HepG2 (cell line): ENCODE data around the gene PDIA6. TPM values are rescaled to one million over a fixed set of nuclear protein-coding genes. Genes with fewer than 3 reads are reported as not detected.
"Not testable (repeated sequence)": the region's sequence is repeated elsewhere in the genome, so short reads cannot be mapped to it uniquely, and the experiment has no call there.

Experiments used
- ATAC-seq: fragments of 200-7000 bp; cut with Tn5 transposase; 3 replicates; pipeline ENCODE4 v1.9.1; 2020; ENCODE audit warnings: mild to moderate bottlenecking, moderate library complexity
- BruUV-seq: library from RNA; stranded (reverse); fragments of 400-500 nt; replicated peaks from 2 replicates; lab custom pipeline; 2021; lab: Mats Ljungman, UMichigan
- CTCF ChIA-PET: fragments of 300-600 bp; formaldehyde crosslinking; extraction: SDS; loops from one replicate; lab custom pipeline; 2021; ENCODE audit warnings: low total read pairs, inconsistent platforms, low intra/inter-chr PET ratio; lab: Yijun Ruan, JAX
- POLR2A ChIA-PET: fragments of 350-600 bp; sonication (Branson Sonifier 250); formaldehyde crosslinking; loops from one replicate; lab custom pipeline; 2020; ENCODE audit warnings: antibody characterized with exemption, inconsistent platforms; lab: Yijun Ruan, JAX
- DNase-seq: peaks from one replicate; pipeline ENCODE4 v3.0.0-alpha.2; 2015; ENCODE audit warnings: low spot score
- FAIRE-seq: peaks from 3 replicates; lab custom pipeline; 2011; peaks lifted over from hg19 to GRCh38; lab: Jason Lieb, UNC
- H2AFZ ChIP-seq: one replicate; pipeline ENCODE4 v1.6.1; 2011; ENCODE audit warnings: low read length, inconsistent platforms
- H3K27ac ChIP-seq: fragments of 300-600 bp; 3 replicates; pipeline ENCODE4 v1.8.0; 2011; ENCODE audit warnings: mixed run types, mild to moderate bottlenecking, mixed read lengths, low read length, inconsistent platforms; ENCODE audit not compliant: insufficient read depth; ENCODE audit errors: extremely low read length
- H3K27me3 ChIP-seq, 2 experiments: fragments of 200-600 bp in 1 of 2; 2 replicates in 1 of 2; 3 replicates in 1 of 2; pipeline versions ENCODE4 v1.6.0 to v1.8.0; 2011; ENCODE audit warnings: low read length in 2 of 2, mild to moderate bottlenecking in 2 of 2, moderate library complexity in 2 of 2, inconsistent platforms in 1 of 2; ENCODE audit not compliant: insufficient read depth in 2 of 2, control insufficient read depth in 1 of 2
- H3K36me3 ChIP-seq, 2 experiments: fragments of 200-600 bp in 1 of 2; replicated peaks in 1 of 2; 2 replicates in 1 of 2; 3 replicates in 1 of 2; pipeline versions ENCODE4 v1.5.1 to v1.8.0; 2011; ENCODE audit warnings: low read length in 2 of 2, inconsistent platforms in 1 of 2; ENCODE audit not compliant: insufficient read depth in 2 of 2, control insufficient read depth in 1 of 2
- H3K4me1 ChIP-seq: 2 replicates; pipeline ENCODE4 v1.5.1; 2012; ENCODE audit warnings: low read length, inconsistent platforms; ENCODE audit not compliant: insufficient read depth
- H3K4me2 ChIP-seq: 2 replicates; pipeline ENCODE4 v1.6.0; 2011; ENCODE audit warnings: low read depth, low read length, inconsistent platforms
- H3K4me3 ChIP-seq, 3 experiments: fragments of 200-600 bp in 1 of 3; sonication (generic), shearing (Covaris generic) in 1 of 3; replicated peaks in 1 of 3; 2 replicates each; pipeline ENCODE4 v1.5.1; 2011 to 2016; ENCODE audit warnings: low read length in 3 of 3, inconsistent platforms in 2 of 3, low read depth in 2 of 3, mild to moderate bottlenecking in 2 of 3, control low read depth in 1 of 3, mixed read lengths in 1 of 3; ENCODE audit not compliant: insufficient read depth in 1 of 3
- H3K79me2 ChIP-seq: one replicate; pipeline ENCODE4 v1.6.1; 2011; ENCODE audit warnings: low read length, inconsistent platforms; ENCODE audit not compliant: insufficient read depth
- H3K9ac ChIP-seq: 2 replicates; pipeline ENCODE4 v1.6.0; 2011; ENCODE audit warnings: mild to moderate bottlenecking, low read depth, low read length, inconsistent platforms; ENCODE audit not compliant: insufficient read depth
- H3K9me3 ChIP-seq: 2 replicates; pipeline ENCODE4 v1.5.1; 2012; ENCODE audit warnings: mild to moderate bottlenecking, low read length
- H4K20me1 ChIP-seq: 2 replicates; pipeline ENCODE4 v1.6.0; 2011; ENCODE audit warnings: inconsistent platforms, mild to moderate bottlenecking, low read length, moderate library complexity; ENCODE audit not compliant: insufficient read depth
- AGO2 ChIP-seq: fragments of 200-400 bp; formaldehyde crosslinking; optimal IDR thresholded peaks from 2 replicates; pipeline ENCODE3; 2017; ENCODE audit warnings: mild to moderate bottlenecking, low read depth, low read length, moderate library complexity
- CC2D1A ChIP-seq: sonication (generic); formaldehyde crosslinking; IDR thresholded peaks from 2 replicates; pipeline ENCODE4 v1.8.1; 2023; ENCODE audit warnings: mild to moderate bottlenecking, missing genetic modification reagents
- ZNF121 ChIP-seq: sonication (generic); formaldehyde crosslinking; IDR thresholded peaks from 2 replicates; pipeline ENCODE4 v1.5.0; 2020; ENCODE audit warnings: mild to moderate bottlenecking, missing genetic modification reagents
- ZNF567 ChIP-seq: sonication (generic); formaldehyde crosslinking; IDR thresholded peaks from 2 replicates; pipeline ENCODE4 v1.8.1; 2023; ENCODE audit warnings: mild to moderate bottlenecking, missing genetic modification reagents, borderline replicate concordance
- ZNF687 ChIP-seq: sonication (generic); formaldehyde crosslinking; IDR thresholded peaks from 2 replicates; pipeline ENCODE4 v1.5.1; 2020; ENCODE audit warnings: mild to moderate bottlenecking, missing genetic modification reagents, moderate library complexity
- WGBS: methylation state at CpG from one replicate; pipeline ENCODE4 v1.1.6; 2017; ENCODE audit warnings: low lambda C conversion rate; 5-methylcytosine and 5-hydroxymethylcytosine counted together
- in situ Hi-C: cut with HindIII; loops from 2 replicates; pipeline ENCODE4 v1.10.0; 2017; ENCODE audit warnings: low pct_unique_long_range_greater_than_20kb; ENCODE audit not compliant: extremely low pct_ligation_motif_present
- intact Hi-C: fragments of 100-400 bp; cut with micrococcal nuclease; formaldehyde crosslinking; loops from one replicate; pipeline ENCODE4 v1.10.0; 2022; ENCODE audit not compliant: unreplicated experiment
- polyA plus RNA-seq, 8 experiments: library from polyadenylated mRNA; depleted of rRNA in 3 of 8; stranded (reverse) in 7 of 8; unstranded in 1 of 8; fragments of >200 nt; fragmentation: Illumina TruSeq in 4 of 8; extraction: Trizol in 4 of 8; gene quantifications; 2 replicates each; pipeline versions ENCODE4 v1.2.1 to v1.2.3, GENCODE V29; 2011 to 2016; ENCODE audit warnings: low read depth in 4 of 8, missing spikeins in 1 of 8, mixed read lengths in 1 of 8; ENCODE audit not compliant: insufficient read depth in 1 of 8
- total RNA-seq, 5 experiments: library from RNA; depleted of rRNA; stranded (reverse); fragments of >200 nt; fragmentation: Illumina TruSeq; extraction: Trizol; gene quantifications; 2 replicates each; pipeline ENCODE4 v1.2.3, GENCODE V29; 2016; ENCODE audit warnings: low read depth in 1 of 5

Gene PDIA6
- total and polyA plus RNA-seq, 2 of the 13 experiments (the other 11 are each of a cell fraction or from before 2014, with no cell fraction given) = 586 to 642 TPM

DNA sequence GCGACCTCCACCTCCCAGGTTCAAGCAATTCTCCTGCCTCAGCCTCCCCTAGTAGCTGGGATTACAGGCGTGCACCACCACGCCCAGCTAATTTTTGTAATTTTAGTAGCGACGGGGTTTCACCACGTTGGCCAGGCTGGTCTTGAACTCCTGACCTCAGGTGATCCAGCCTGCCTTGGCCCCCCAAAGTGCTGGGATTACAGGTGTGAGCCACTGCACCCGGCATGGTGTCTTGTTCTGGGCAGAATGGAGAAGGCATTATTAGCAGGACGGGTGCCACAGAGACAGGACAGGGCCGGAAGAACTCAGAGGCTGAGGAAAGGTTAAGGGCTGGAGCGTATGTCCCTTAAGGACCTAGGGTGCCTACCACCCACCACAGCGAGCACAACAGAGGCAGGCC lies 31.8 kb downstream of the PDIA6 start:
- Histone ChIP-seq H3K36me3 (peaks cover 30 to 66% of the 10 kb centered on the region in 2 experiments), H3K4me1 (peaks cover 20% of the 10 kb centered on the region), H4K20me1 (peaks cover 11% of the 10 kb centered on the region)
- H3K4me2 ChIP-seq, FAIRE-seq, CTCF ChIA-PET, DNase-seq, intact Hi-C loops, POLR2A ChIA-PET, H3K9me3 ChIP-seq, ATAC-seq, in situ Hi-C loops, H3K4me3 ChIP-seq, H3K9ac ChIP-seq, H3K27ac ChIP-seq, H2AFZ ChIP-seq, H3K27me3 ChIP-seq, H3K79me2 ChIP-seq, BruUV-seq: not testable (repeated sequence)
- 100% methylated on average over 11 of the region's 11 CpGs for WGBS
- 0 out of 2 replicates have a peak, but pooled peaks have one; percentile 2 for TF ChIP-seq ZNF687 (CRISPR knock-in tag)

- H3K27me3 ChIP-seq = no peaks in the 10 kb centered on the region
- POLR2A ChIA-PET = no interaction called here
- no peak overlapping the region for H3K27ac ChIP-seq
- no peak overlapping the region for H3K4me3 ChIP-seq
- peaks cover 11% of the 10 kb centered on the region for H4K20me1 ChIP-seq
- peaks cover 20% of the 10 kb centered on the region for H3K4me1 ChIP-seq
- peaks cover 27 to 63% of the 10 kb centered on the region in 2 experiments for H3K36me3 ChIP-seq
- H3K9me3 ChIP-seq = no peaks in the 10 kb centered on the region
- TF ChIP-seq ZNF567 (CRISPR knock-in tag) = no peak
- peak; percentile 17 for TF ChIP-seq AGO2
- TF ChIP-seq CC2D1A (CRISPR knock-in tag) = no peak
- TF ChIP-seq ZNF121 = no peak
- ATAC-seq = no peak
- peaks cover 2% of the 10 kb centered on the region for H3K79me2 ChIP-seq
- no TSS peak for BruUV-seq
- no peak overlapping the region for H3K4me2 ChIP-seq
- in situ Hi-C loops = no loop called here
- 99% methylated on average over 11 of the region's 11 CpGs for WGBS
- no peak for DNase-seq
- no peak overlapping the region for H2AFZ ChIP-seq
- CTCF ChIA-PET = no interaction called here
- intact Hi-C loops = no loop called here
- H3K9ac ChIP-seq = no peak overlapping the region
- no peak for FAIRE-seq
These were observed 32.1 kb downstream of the PDIA6 start for GRCh38 chr2:10780491-10780820.
